DMS114 treated with DMSO at 0.1 percent for 48 hours (cell line): Measurements from ENCODE around the gene ZNF236.

Source experiments
- DNase-seq: peaks from one replicate; lab custom pipeline; 2025; ENCODE audit not compliant: unreplicated experiment; lab: John Stamatoyannopoulos, UW

The ZNF236 gene

GRCh38 chr18:76821356-76821874 lies 942 bp upstream of the ZNF236 start:
- no peak for DNase-seq

GRCh38 chr18:76821875-76822505 lies 367 bp upstream of the ZNF236 start:
- no peak for DNase-seq

GRCh38 chr18:76823161-76823538 lies 793 bp downstream of the ZNF236 start:
- DNase-seq: no peak

- DNase-seq: no peak
Observed at GRCh38 chr18:76823587-76824011, 1.2 kb downstream of the ZNF236 start.

- DNase-seq: no peak
Observed at GRCh38 chr18:76824145-76824676, 1.9 kb downstream of the ZNF236 start.

- no peak for DNase-seq
Observed at GRCh38 chr18:76824754-76825153, 2.4 kb downstream of the ZNF236 start.

GRCh38 chr18:76827205-76828200 lies 5.1 kb downstream of the ZNF236 start:
- DNase-seq: no peak

GRCh38 chr18:76834379-76834778 lies 12.0 kb downstream of the ZNF236 start:
- no peak for DNase-seq

- no peak for DNase-seq
Observed at GRCh38 chr18:76835380-76835779, 13.0 kb downstream of the ZNF236 start.

GRCh38 chr18:76837071-76837470 lies 14.7 kb downstream of the ZNF236 start:
- DNase-seq: no peak

GRCh38 chr18:76838182-76838581 lies 15.8 kb downstream of the ZNF236 start:
- DNase-seq: no peak

- DNase-seq: no peak
Observed at GRCh38 chr18:76839086-76839794, 16.9 kb downstream of the ZNF236 start.

GRCh38 chr18:76842837-76843530 lies 20.6 kb downstream of the ZNF236 start:
- no peak for DNase-seq

- DNase-seq: no peak
Observed at GRCh38 chr18:76844144-76844543, 21.8 kb downstream of the ZNF236 start.

GRCh38 chr18:76844742-76845477 lies 22.6 kb downstream of the ZNF236 start:
- DNase-seq: no peak

- DNase-seq: no peak
Observed at GRCh38 chr18:76846217-76846616, 23.9 kb downstream of the ZNF236 start.

- no peak for DNase-seq
Observed at GRCh38 chr18:76847916-76848315, 25.6 kb downstream of the ZNF236 start.

- no peak for DNase-seq
Observed at GRCh38 chr18:76850112-76850511, 27.8 kb downstream of the ZNF236 start.

- DNase-seq: no peak
Observed at GRCh38 chr18:76855594-76855993, 33.2 kb downstream of the ZNF236 start.

- no peak for DNase-seq
Observed at GRCh38 chr18:76857476-76857875, 35.1 kb downstream of the ZNF236 start.
